ENCODE measurements around the gene MZB1. TPM values are rescaled to one million over a fixed set of nuclear protein-coding genes. Genes with fewer than 3 reads are reported as not detected.
"Not testable (repeated sequence)": the region's sequence is repeated elsewhere in the genome, so short reads cannot be mapped to it uniquely, and the experiment has no call there.

The MZB1 gene
- total RNA-seq, 1 donor from 2014 or later: 0.71 TPM

DNA sequence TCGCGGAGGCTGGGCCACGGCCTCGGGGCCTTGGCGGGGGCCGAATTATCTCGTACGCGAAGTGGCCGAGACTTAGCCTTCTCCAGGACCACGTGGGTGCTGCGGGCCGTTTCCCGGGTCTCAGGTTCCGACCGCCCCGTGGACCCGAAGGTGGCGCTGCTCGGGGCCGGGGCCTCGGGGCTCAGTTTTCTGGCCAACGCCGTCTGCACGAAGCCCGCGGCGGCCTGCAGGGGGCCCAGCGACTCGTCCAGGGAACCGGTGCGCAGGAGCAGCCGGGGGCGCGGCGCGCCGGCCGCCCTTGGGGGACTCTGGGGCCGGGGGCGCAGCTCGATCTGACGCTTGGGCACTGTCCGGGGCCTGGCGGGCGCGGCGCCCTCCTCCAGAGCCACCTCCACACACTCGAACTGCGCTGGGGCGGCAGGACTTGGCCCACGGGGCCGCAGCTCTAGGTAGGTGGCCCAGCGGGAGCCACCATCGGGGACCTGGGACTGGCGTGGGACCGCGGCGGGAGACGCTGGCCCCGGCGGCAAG lies 4.5 kb upstream of the MZB1 start:
- peak; percentile 1 for ATAC-seq
- DNase-seq (ENCODE audit: low spot score): no peak
- intact Hi-C loops (cut with DNase I): no loop called here

- intact Hi-C loops (cut with DNase I): no loop called here
- ATAC-seq (no peak), DNase-seq (ENCODE audit: low spot score) (no peak)
Measured at GRCh38 chr5:139393497-139394122, 3.9 kb upstream of the MZB1 start.

DNA sequence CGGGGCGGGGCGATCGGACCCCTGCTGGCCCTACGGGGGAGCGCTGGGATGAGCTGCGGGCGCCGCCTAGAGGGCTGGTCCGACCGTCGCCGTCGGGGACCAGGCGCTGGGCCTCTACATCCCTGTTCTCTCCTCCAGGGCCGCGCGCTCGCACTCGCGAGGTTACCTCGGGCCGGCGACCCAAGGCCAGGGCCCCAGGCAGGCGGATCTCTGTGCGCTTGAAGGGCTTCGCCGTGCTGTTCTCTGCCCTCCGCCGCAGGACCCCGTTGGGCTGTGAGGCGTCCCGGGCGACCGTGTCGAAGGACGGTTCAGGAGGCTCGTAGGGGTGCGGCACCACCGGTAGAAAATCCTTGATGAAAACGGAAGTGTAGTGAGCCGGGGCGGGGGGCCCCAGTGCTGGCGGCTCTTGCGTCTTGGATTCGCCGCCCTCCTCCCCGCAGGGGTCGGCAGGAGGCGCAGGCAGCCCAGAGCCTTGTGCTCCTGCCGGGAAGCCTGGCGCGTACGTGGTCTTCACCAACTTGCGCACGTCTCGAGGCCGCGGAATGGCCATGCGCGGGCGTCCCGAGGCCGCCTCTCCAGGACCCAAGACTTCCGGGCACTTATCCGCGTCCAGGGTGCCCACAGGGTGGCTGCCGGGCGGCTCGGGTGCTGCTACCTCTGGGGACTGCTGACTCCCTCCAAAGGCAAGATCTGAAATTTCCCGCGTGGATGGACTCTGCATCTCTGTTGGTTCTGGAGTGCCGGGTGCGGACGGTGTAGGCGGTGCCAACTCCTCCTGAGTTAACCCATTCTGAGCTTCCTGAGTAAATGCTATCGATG lies 3.2 kb upstream of the MZB1 start:
- ATAC-seq (peak; percentile 25), DNase-seq (ENCODE audit: low spot score) (no peak)
- intact Hi-C loops (cut with DNase I): no loop called here

- no peak for DNase-seq (ENCODE audit: low spot score)
- intact Hi-C loops (cut with DNase I): no loop called here
- no peak for ATAC-seq
Measured at GRCh38 chr5:139392324-139392677, 2.6 kb upstream of the MZB1 start.

- peak; percentile 60 for DNase-seq (ENCODE audit: low spot score)
- no peak for ATAC-seq
- intact Hi-C loops (cut with DNase I): no loop called here
Measured at GRCh38 chr5:139391570-139392323, 2.0 kb upstream of the MZB1 start.

- intact Hi-C loops (cut with DNase I): no loop called here
- DNase-seq (ENCODE audit: low spot score) (peak; percentile 39), ATAC-seq (no peak)
Measured at GRCh38 chr5:139390639-139391569, 1.2 kb upstream of the MZB1 start.

DNA sequence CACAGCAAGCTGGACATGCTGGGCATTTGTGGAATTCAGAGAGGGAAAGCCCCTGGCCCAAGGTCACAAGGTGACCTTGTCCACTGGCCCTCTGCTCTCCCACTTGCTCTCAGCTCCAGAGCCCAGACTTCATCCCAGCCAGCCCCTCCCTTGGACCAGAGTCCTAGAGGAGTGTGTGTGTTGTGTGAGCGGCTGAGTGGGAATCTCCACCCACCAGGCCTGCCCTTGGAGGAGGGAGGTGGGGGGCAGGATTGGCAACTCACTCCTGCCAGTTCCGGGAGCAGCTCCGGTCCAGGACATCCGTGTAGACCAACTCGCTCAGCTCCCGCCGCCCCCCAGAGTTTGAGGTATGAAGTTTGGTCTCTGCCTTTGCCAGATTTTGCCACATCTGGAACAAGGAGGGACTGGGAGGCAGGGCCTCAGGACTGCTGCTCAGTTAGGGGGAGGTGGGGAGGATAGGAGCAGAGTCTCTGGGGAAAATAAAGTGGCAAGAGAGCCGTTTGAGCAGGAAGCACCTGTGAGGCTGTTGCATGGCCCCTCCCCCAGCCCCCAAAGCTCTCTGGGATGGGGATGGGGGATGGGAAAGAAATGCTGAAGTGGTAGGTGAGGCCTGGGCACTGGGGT lies 1.4 kb downstream of the MZB1 start:
- DNase-seq (ENCODE audit: low spot score) (peak; percentile 36), ATAC-seq (no peak)
- intact Hi-C loops (cut with DNase I): no loop called here

GRCh38 chr5:139387611-139388197 lies 2.0 kb downstream of the MZB1 start:
- DNase-seq (ENCODE audit: low spot score): no peak
- intact Hi-C loops (cut with DNase I): no loop called here
- no peak for ATAC-seq

DNA sequence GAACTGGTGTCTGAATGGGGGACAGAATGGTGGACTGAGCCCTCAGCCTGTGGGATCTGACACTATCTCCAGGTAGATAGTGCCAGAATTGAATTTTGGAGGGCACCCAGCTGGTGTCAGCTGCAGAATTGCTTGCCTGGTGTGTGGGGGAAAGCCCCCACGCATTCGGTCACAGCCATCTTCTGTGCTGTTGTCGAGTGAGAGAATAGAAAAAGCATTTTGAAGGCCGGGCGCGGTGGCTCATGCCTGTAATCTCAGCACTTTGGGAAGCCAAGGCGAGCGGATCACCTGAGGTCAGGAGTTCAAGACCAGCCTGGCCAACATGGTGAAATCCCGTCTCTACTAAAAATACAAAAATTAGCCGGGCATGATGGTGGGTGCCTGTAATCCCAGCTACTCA lies 2.8 kb downstream of the MZB1 start:
- intact Hi-C loops (cut with DNase I); ATAC-seq: not testable (repeated sequence)
- peak; percentile 30 for DNase-seq (ENCODE audit: low spot score)

DNA sequence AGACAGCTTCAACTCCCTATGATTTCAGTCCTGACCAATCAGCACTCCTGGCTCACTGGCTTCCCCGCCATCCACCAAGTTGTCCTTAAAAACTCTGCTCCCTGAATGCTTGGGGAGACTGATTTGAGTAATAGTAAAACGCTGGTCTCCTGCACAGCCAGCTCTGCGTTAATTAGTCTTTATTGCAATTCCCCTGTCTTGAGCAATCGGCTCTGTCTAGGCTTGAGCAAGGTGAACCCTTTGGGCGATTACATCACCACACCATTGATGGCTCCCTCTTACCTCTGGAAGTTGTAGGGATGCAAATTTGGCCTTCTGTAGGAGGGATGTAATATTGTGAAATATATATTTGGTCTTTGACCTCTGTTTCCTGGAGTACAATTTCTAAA lies 3.7 kb downstream of the MZB1 start:
- ATAC-seq (no peak), DNase-seq (ENCODE audit: low spot score) (no peak)
- intact Hi-C loops (cut with DNase I): no loop called here

DNA sequence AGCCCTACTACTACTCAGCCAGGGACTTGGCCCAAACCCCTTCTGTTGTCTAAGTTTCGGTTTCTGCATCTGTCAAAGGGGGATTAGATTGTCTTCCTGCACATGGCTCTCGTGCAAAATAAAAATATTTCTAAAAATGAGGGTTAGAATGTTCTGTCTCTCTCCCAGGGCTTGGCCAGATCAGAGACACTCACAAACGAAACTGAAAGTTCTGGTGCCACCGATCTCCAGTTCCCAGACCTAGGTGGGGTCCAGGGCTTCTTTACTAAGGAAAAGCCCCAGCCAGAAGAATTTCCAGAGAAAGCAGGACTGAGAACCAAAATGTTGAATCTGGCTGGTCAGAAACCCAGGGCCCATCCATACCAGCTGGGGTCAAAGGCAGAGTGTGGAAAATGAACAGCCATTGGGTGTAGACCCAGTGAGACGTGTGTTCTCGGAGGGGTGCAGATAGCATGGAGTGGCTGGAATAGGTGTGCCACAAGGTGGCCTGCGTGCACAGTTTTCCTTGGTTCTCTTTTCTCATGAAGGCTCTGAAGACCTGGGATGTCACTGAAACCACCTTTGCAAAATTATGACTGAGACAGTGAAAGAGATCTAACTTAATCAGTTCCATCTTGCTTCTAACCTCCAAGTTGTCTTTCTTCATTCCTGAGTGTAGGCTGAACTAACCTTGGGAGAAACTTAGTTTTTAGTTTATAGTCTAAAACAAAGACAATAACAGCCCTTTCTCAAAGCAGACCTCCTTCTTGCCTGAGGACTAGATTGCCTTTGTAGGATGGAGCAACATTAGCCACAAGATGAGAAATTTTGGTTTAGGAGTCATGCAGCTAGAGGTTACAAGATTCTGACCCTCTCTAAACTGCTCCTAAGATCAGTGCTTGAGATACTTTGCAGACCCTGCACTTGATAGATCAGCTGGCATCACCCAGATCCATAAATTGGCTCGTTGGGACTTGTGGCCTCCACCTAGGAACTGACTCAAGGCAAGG lies 4.4 kb downstream of the MZB1 start:
- DNase-seq (ENCODE audit: low spot score) (no peak), ATAC-seq (peak; percentile 36)
- intact Hi-C loops (cut with DNase I): no loop called here

GRCh38 chr5:139384591-139385051 lies 5.1 kb downstream of the MZB1 start:
- DNase-seq (ENCODE audit: low spot score) (no peak), ATAC-seq (peak; percentile 4)
- intact Hi-C loops (cut with DNase I): no loop called here

GRCh38 chr5:139383993-139384590 lies 5.6 kb downstream of the MZB1 start:
- ATAC-seq (peak; percentile 5), DNase-seq (ENCODE audit: low spot score) (no peak)
- intact Hi-C loops (cut with DNase I): no loop called here

GRCh38 chr5:139383275-139383992 lies 6.3 kb downstream of the MZB1 start, which contains the start of gene SLC23A1:
SLC23A1 (minus strand) TSS chr5:139383297; CDS start chr5:139383253, 44 bp downstream.
- no peak for ATAC-seq
- intact Hi-C loops (cut with DNase I): no loop called here
- DNase-seq (ENCODE audit: low spot score): no peak

DNA sequence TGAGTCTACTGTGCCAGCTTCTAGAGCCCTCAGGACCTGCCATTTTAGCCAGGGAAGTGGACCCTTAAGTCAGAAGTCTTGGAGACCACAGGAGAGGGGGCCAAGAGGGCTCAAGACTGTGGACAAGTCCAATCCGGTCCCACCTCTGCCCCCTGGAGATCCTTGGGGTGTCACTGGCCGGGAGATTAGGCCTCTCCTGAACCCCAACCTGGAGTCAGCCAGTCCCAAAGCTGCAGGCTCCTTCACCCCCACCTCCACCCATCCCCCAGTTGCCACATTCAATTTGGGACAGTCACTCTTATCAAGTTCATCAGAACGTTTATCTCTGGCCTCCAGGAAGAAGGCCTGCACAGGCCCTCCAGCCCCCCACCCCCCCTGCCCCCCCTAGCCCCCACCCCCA lies 6.9 kb downstream of the MZB1 start:
- intact Hi-C loops (cut with DNase I): no loop called here
- DNase-seq (ENCODE audit: low spot score) (no peak), ATAC-seq (no peak)

All from sciatic nerve (tissue), 2 donors.